Gastrocnemius medialis (tissue), 4 donors: ENCODE data around the gene SMIM11.

Source experiments
- CTCF ChIP-seq, 5 experiments: fragments of 450-650 bp in 3 of 5; fragments of 200-600 bp in 2 of 5; sonication (generic) in 2 of 5; IDR thresholded peaks in 4 of 5; conservative IDR thresholded peaks in 1 of 5; 1 replicate in 4 of 5; 2 replicates in 1 of 5; pipeline ENCODE4 v1.5.1; 2016 to 2019; ENCODE audit warnings: antibody characterized with exemption in 5 of 5, mild to moderate bottlenecking in 3 of 5, moderate library complexity in 3 of 5
- POLR2A ChIP-seq, 2 donors: fragments of 450-650 bp; IDR thresholded peaks; one replicate each; pipeline ENCODE4 v1.6.1; 2017; ENCODE audit warnings: antibody characterized with exemption in 2 of 2, mild to moderate bottlenecking in 2 of 2, moderate library complexity in 2 of 2

- TF ChIP-seq CTCF (IDR thresholded peaks at IDR 0.05 in 4 of 5, conservative IDR thresholded peaks at IDR 0.05 in 1 of 5), result no peak
- TF ChIP-seq POLR2A (IDR thresholded peaks at IDR 0.05), result no peak
These were observed 17.4 kb upstream of the SMIM11 start for GRCh38 chr21:34357889-34358288.
